Activated naive CD8-positive, alpha-beta T cell treated with anti-CD3 and anti-CD28 coated beads, Interleukin-2, amount 50 U/mL, for 24 hours (primary cell): ENCODE measurements around the gene ZP1.

Experiments used
- ATAC-seq: fragments of 150-1000 bp; cut with Tn5 transposase; one replicate; pipeline ENCODE4 v1.10.0; 2021
- DNase-seq: peaks from one replicate; pipeline ENCODE4 v3.0.0; 2021
- H3K27ac Mint-ChIP-seq: one replicate; pipeline ENCODE4 v1.8.0; 2021; ENCODE audit warnings: mild to moderate bottlenecking, mixed read lengths
- H3K27me3 Mint-ChIP-seq: one replicate; pipeline ENCODE4 v1.8.0; 2021; ENCODE audit warnings: mixed read lengths
- H3K36me3 Mint-ChIP-seq: one replicate; pipeline ENCODE4 v1.8.0; 2021; ENCODE audit warnings: low read depth, mixed read lengths
- H3K4me1 Mint-ChIP-seq: one replicate; pipeline ENCODE4 v1.8.0; 2021; ENCODE audit warnings: mixed read lengths
- H3K4me3 Mint-ChIP-seq: one replicate; pipeline ENCODE4 v1.8.0; 2021; ENCODE audit warnings: mild to moderate bottlenecking, moderate library complexity, mixed read lengths
- H3K9me3 Mint-ChIP-seq: one replicate; pipeline ENCODE4 v1.8.0; 2021; ENCODE audit warnings: mixed read lengths

ZP1 gene

GRCh38 chr11:60913793-60914632 is 46.7 kb downstream of the ZP1 start, which contains the start of gene TMEM109:
TSS of gene TMEM109 (plus strand) at chr11:60914158. CDS start at chr11:60919694, 5,536 bp downstream.
- peak; percentile 89 for DNase-seq
- Mint-ChIP-seq H3K9me3 (peaks cover 5% of the 10 kb centered on the region), H3K4me1 (peaks cover 84% of the 10 kb centered on the region), H3K27me3 (no peaks in the 10 kb centered on the region), H3K36me3 (peaks cover 5% of the 10 kb centered on the region), H3K4me3 (peak within 1 kb of the TSS; percentile 97), H3K27ac (peak within 1 kb of the TSS; percentile 99)
- peak; percentile 74 for ATAC-seq

GRCh38 chr11:60914633-60915247 is 47.4 kb downstream of the ZP1 start:
- DNase-seq (no peak), ATAC-seq (peak; percentile 15)
- Mint-ChIP-seq H3K27ac (peak overlapping the region; percentile 87), H3K36me3 (peaks cover 11% of the 10 kb centered on the region), H3K4me3 (peak overlapping the region; percentile 97), H3K27me3 (no peaks in the 10 kb centered on the region), H3K9me3 (peaks cover under 1% of the 10 kb centered on the region), H3K4me1 (peaks cover 88% of the 10 kb centered on the region)

DNA sequence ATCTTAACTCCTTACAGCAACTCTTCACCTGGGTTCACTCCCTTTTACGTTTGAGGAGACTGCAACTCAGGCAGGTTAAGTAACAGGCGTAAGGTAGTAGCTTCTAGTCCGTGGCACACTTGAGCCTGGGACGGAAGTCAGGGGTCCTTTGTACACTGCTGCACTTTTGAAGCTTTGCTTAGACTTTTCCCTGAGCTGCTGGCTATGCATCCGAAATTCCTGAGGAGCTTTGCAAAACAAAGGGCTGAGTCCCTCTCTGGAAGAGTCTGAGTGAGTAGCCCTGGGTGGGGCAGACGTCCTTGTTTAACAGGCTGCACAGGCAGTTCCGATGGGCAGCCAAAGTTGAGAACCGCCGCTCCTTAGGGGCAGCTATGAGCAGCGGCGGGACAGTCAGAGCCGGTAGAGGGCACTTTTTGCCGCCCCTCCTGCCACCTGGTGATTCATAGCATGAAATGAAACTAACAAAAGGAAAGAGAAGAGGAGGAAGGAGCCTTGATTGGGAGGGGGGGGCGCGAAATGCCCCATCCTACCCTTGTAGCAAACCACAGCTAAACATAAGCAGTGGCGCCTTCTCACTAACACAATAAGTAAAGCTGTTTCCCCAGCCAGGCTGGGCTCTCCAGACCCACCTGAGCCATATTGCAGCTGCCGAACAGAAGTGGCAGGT is 48.0 kb downstream of the ZP1 start:
- peak; percentile 68 for ATAC-seq
- H3K27ac Mint-ChIP-seq = peak overlapping the region; percentile 87
- no peaks in the 10 kb centered on the region for H3K9me3 Mint-ChIP-seq
- peaks cover 17% of the 10 kb centered on the region for H3K36me3 Mint-ChIP-seq
- peaks cover 84% of the 10 kb centered on the region for H3K4me1 Mint-ChIP-seq
- peak; percentile 75 for DNase-seq
- H3K27me3 Mint-ChIP-seq = no peaks in the 10 kb centered on the region
- H3K4me3 Mint-ChIP-seq = peak overlapping the region; percentile 97

- no peak for DNase-seq
- Mint-ChIP-seq H3K4me3 (peak overlapping the region; percentile 1), H3K27me3 (no peaks in the 10 kb centered on the region), H3K4me1 (peaks cover 70% of the 10 kb centered on the region), H3K27ac (peak overlapping the region; percentile 18), H3K9me3 (no peaks in the 10 kb centered on the region), H3K36me3 (peaks cover 31% of the 10 kb centered on the region)
- ATAC-seq = no peak
Observed at GRCh38 chr11:60916669-60917206, 49.4 kb downstream of the ZP1 start.

GRCh38 chr11:60917267-60917666 is 49.9 kb downstream of the ZP1 start:
- H3K27me3 Mint-ChIP-seq = no peaks in the 10 kb centered on the region
- no peak overlapping the region for H3K4me3 Mint-ChIP-seq
- no peaks in the 10 kb centered on the region for H3K9me3 Mint-ChIP-seq
- H3K27ac Mint-ChIP-seq = no peak overlapping the region
- ATAC-seq = no peak
- peaks cover 65% of the 10 kb centered on the region for H3K4me1 Mint-ChIP-seq
- DNase-seq = no peak
- H3K36me3 Mint-ChIP-seq = peaks cover 34% of the 10 kb centered on the region

DNA sequence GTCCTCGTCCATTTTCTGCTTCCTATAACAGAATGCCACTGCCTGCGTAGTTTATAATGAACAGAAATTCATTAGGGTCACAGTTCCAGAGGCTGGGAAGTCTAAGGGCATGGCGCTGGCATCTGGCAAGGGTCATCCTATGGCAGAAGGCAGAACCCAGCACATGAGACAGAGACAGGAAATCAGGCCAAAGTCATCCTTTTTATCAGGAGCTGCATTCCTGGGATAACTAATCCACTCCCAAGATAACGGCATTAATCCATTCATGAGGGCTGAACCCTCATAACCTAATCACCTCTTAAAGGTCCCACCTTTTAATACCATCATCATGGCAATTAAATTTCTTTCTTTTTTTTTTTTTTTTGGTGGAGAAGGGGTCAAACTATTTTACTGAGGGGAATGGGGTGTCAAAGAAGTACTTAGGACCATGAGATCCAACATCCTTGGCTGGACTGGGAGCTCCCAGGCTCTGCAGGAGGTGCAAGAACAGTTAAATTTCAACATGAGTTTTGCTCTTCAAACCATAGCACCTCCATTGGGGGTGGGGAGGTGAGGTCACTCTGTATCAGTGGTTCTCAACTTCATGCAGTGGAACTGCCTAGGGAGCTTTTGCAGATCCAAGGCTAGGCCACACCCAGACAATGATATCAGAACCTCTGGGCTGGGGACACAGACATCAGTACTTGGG is 51.1 kb downstream of the ZP1 start:
- ATAC-seq (no peak), DNase-seq (no peak)
- Mint-ChIP-seq H3K4me1 (peaks cover 55% of the 10 kb centered on the region), H3K4me3 (no peak overlapping the region), H3K9me3 (no peaks in the 10 kb centered on the region), H3K27ac (no peak overlapping the region), H3K36me3 (peaks cover 40% of the 10 kb centered on the region), H3K27me3 (peaks cover 4% of the 10 kb centered on the region)

DNA sequence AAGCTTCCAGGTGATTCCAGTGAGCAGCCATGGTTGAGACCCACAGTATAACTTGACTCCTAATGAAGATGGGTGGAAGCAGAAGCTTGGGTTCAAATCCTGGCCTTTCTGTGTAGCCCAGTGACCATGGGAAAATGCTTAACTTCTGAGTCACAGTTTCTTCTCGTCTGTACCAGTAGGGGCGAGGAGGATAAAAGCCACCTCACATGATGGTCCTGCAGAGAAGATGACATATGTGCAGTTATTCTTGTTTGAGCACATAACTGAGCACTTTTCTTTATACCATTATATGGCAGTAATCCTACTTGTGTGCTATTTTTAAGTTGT is 51.6 kb downstream of the ZP1 start:
- no peak for DNase-seq
- H3K4me1 Mint-ChIP-seq = peaks cover 51% of the 10 kb centered on the region
- no peak overlapping the region for H3K27ac Mint-ChIP-seq
- ATAC-seq = no peak
- peaks cover 4% of the 10 kb centered on the region for H3K27me3 Mint-ChIP-seq
- H3K36me3 Mint-ChIP-seq = peaks cover 42% of the 10 kb centered on the region
- H3K4me3 Mint-ChIP-seq = no peak overlapping the region
- H3K9me3 Mint-ChIP-seq = no peaks in the 10 kb centered on the region

DNA sequence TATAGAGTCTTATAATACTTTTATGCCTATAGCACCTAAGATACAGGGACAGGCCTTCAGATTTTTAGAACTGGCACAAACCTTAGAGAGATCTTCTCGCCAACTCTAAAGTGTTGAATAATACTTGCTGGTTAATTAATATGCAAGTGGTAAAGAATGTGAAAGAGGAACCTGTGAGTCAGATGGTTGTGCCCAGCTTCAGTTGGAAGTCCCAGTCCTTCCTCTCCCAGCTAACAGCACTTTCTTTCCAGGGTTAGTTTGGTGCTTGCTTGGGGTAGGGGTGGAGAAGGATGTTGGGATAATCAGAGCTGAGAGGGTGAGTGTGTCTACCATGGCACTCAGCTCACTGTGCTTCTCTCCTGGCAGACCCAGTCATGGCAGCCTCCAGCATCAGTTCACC is 52.0 kb downstream of the ZP1 start:
- ATAC-seq (no peak), DNase-seq (no peak)
- Mint-ChIP-seq H3K27ac (peak overlapping the region; percentile 14), H3K27me3 (peaks cover 4% of the 10 kb centered on the region), H3K36me3 (peaks cover 40% of the 10 kb centered on the region), H3K9me3 (no peaks in the 10 kb centered on the region), H3K4me3 (no peak overlapping the region), H3K4me1 (peaks cover 51% of the 10 kb centered on the region)

GRCh38 chr11:60919956-60920355 is 52.6 kb downstream of the ZP1 start:
- Mint-ChIP-seq H3K27ac (no peak overlapping the region), H3K4me1 (peaks cover 51% of the 10 kb centered on the region), H3K36me3 (peaks cover 38% of the 10 kb centered on the region)

DNA sequence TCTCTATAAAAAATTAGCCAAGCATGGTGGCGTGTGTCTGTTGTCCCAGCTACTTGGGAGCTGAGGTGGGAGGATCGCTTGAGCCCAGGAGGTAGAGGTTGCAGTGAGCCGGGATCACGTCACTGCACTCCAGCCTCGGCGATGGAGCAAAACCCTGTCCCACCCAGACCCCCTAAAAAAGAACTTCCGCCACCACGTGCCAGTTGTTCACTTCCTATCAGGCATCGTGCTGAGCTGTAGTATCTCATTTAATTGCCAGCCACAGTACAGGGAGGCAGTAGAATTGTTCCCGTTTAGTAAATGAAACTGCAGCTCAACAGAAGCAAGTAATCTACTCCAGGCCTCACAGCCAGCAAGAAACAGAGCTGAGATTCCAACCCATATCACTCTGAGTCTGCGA is 53.9 kb downstream of the ZP1 start:
- Mint-ChIP-seq H3K4me3 (no peak overlapping the region), H3K4me1 (peaks cover 54% of the 10 kb centered on the region)
- DNase-seq = no peak

More at GRCh38 chr11:60919956-60920355, 52.6 kb downstream of the ZP1 start:
- ATAC-seq (no peak), DNase-seq (no peak)
- Mint-ChIP-seq H3K9me3 (no peaks in the 10 kb centered on the region), H3K4me3 (no peak overlapping the region), H3K27me3 (peaks cover 5% of the 10 kb centered on the region)

DNA sequence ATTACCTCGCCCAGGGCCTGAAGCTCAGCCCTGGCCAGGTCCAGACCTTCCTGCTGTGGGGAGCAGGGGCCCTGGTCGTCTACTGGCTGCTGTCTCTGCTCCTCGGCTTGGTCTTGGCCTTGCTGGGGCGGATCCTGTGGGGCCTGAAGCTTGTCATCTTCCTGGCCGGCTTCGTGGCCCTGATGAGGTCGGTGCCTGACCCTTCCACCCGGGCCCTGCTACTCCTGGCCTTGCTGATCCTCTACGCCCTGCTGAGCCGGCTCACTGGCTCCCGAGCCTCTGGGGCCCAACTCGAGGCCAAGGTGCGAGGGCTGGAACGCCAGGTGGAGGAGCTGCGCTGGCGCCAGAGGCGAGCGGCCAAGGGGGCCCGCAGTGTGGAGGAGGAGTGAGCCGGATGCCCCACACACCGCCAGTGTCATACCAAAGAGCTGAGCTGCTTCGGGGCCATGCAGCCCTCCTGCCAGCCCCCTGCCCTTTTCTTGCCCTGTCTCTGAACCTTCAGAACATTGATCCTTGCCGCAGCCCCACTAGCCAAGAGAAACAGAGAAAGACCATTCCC is 54.5 kb downstream of the ZP1 start:
- Mint-ChIP-seq H3K4me3 (no peak overlapping the region), H3K27ac (no peak overlapping the region), H3K4me1 (peaks cover 48% of the 10 kb centered on the region)

More for the DNA sequence above, 53.9 kb downstream of the ZP1 start:
- Mint-ChIP-seq H3K9me3 (no peaks in the 10 kb centered on the region), H3K27ac (no peak overlapping the region), H3K27me3 (peaks cover 17% of the 10 kb centered on the region), H3K36me3 (peaks cover 38% of the 10 kb centered on the region)
- no peak for ATAC-seq

GRCh38 chr11:60922906-60923305 is 55.6 kb downstream of the ZP1 start:
- Mint-ChIP-seq H3K27ac (no peak overlapping the region), H3K36me3 (peaks cover 36% of the 10 kb centered on the region), H3K4me1 (peaks cover 40% of the 10 kb centered on the region), H3K27me3 (peaks cover 23% of the 10 kb centered on the region), H3K9me3 (no peaks in the 10 kb centered on the region), H3K4me3 (no peak overlapping the region)
- DNase-seq (no peak), ATAC-seq (no peak)

More for the DNA sequence above, 54.5 kb downstream of the ZP1 start:
- no peaks in the 10 kb centered on the region for H3K9me3 Mint-ChIP-seq
- H3K27me3 Mint-ChIP-seq = peaks cover 22% of the 10 kb centered on the region
- ATAC-seq (no peak), DNase-seq (no peak)
- H3K36me3 Mint-ChIP-seq = peaks cover 36% of the 10 kb centered on the region

DNA sequence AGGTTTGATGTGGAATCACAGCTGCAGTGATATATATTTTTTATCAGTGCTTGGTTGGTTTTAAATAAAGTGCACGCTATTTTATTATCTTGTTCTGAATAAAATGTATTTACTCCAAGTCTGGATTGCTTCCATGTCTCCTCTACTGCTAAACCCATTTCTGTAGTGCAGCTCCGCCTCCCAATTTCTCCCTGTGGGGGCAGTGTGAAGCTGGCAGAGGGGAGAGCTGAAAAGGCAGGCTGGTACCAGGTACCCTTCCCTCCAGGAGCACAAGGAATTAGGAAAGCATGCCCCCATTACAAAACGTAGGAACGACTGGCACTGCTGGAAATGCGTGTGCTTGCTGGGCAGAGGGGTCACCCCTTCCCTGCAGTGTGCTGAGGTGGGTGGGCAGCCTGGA is 56.0 kb downstream of the ZP1 start:
- no peak for ATAC-seq
- no peak overlapping the region for H3K4me3 Mint-ChIP-seq
- no peak overlapping the region for H3K27ac Mint-ChIP-seq
- H3K4me1 Mint-ChIP-seq = peaks cover 36% of the 10 kb centered on the region
- no peak for DNase-seq
- H3K27me3 Mint-ChIP-seq = peaks cover 23% of the 10 kb centered on the region
- no peaks in the 10 kb centered on the region for H3K9me3 Mint-ChIP-seq
- H3K36me3 Mint-ChIP-seq = peaks cover 36% of the 10 kb centered on the region

DNA sequence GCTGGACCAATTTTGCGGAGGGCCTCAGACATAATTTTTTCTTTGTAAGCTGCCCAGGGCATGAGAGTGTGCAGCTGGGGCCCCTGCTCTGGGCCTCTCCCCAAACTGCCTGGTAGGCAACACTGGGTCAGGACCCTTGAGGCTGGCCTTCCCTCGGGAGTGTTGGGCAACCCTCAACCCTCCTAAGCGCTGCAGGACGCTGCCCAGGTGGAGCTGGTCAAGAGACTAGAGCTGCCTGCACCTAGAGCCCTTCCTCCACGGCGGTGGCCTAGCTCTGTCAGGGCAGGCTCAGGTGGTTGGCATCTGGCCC is 56.4 kb downstream of the ZP1 start:
- no peak for ATAC-seq
- Mint-ChIP-seq H3K27ac (no peak overlapping the region), H3K27me3 (peaks cover 23% of the 10 kb centered on the region), H3K4me1 (peaks cover 32% of the 10 kb centered on the region), H3K4me3 (peak overlapping the region; percentile 45), H3K36me3 (peaks cover 36% of the 10 kb centered on the region), H3K9me3 (no peaks in the 10 kb centered on the region)
- DNase-seq = no peak
